OCI-LY1 (cell line): Measurements from ENCODE around the gene PTPRD.

Experiments used
- H2AFZ ChIP-seq: fragments of 200-600 bp; sonication (generic), shearing (Covaris generic); 2 replicates; pipeline ENCODE4 v1.6.0; 2014; ENCODE audit warnings: antibody characterized with exemption, mild to moderate bottlenecking, low read length
- H3F3A ChIP-seq: fragments of 200-600 bp; sonication (generic), shearing (Covaris generic); 2 replicates; pipeline ENCODE4 v1.6.0; 2014; ENCODE audit warnings: mild to moderate bottlenecking, antibody characterized with exemption, low read length, moderate library complexity; ENCODE audit not compliant: insufficient read depth
- H3K27ac ChIP-seq: fragments of 200-600 bp; sonication (generic); 2 replicates; pipeline ENCODE4 v1.5.1; 2014; ENCODE audit warnings: low read length, mixed run types, mild to moderate bottlenecking, low read depth; ENCODE audit not compliant: poor library complexity, severe bottlenecking
- H3K27me3 ChIP-seq: fragments of 200-600 bp; sonication (generic); 2 replicates; pipeline ENCODE4 v1.6.0; 2014; ENCODE audit warnings: antibody characterized with exemption, mild to moderate bottlenecking, low read length, moderate library complexity; ENCODE audit not compliant: insufficient read depth
- H3K36me3 ChIP-seq: fragments of 200-600 bp; sonication (generic); 2 replicates; pipeline ENCODE4 v1.6.1; 2014; ENCODE audit warnings: mild to moderate bottlenecking, antibody characterized with exemption, low read length, moderate library complexity, mixed read lengths; ENCODE audit not compliant: insufficient read depth
- H3K4me1 ChIP-seq: fragments of 200-600 bp; sonication (generic); 2 replicates; pipeline ENCODE4 v1.5.1; 2014; ENCODE audit warnings: mild to moderate bottlenecking, low read length, moderate library complexity; ENCODE audit not compliant: insufficient read depth, severe bottlenecking
- H3K4me2 ChIP-seq: fragments of 200-600 bp; sonication (generic), shearing (Covaris generic); 2 replicates; pipeline ENCODE4 v1.6.1; 2014; ENCODE audit warnings: low read length
- H3K4me3 ChIP-seq: fragments of 200-600 bp; sonication (generic); 2 replicates; pipeline ENCODE4 v1.5.1; 2014; ENCODE audit warnings: low read length, low read depth, mild to moderate bottlenecking, mixed read lengths; ENCODE audit not compliant: poor library complexity, severe bottlenecking
- H3K79me2 ChIP-seq: fragments of 200-600 bp; shearing (Covaris generic); 2 replicates; pipeline ENCODE4 v1.6.1; 2016; ENCODE audit warnings: mixed run types, low read length, mixed read lengths; ENCODE audit not compliant: insufficient read depth
- H3K9ac ChIP-seq: fragments of 200-600 bp; sonication (generic), shearing (Covaris generic); 2 replicates; pipeline ENCODE4 v1.6.1; 2014; ENCODE audit warnings: mild to moderate bottlenecking, low read length, mixed read lengths
- H3K9me2 ChIP-seq: fragments of 200-600 bp; sonication (generic), shearing (Covaris generic); 2 replicates; pipeline ENCODE4 v1.6.1; 2014; ENCODE audit warnings: low read depth, mild to moderate bottlenecking, low read length, mixed read lengths
- H3K9me3 ChIP-seq: fragments of 200-600 bp; shearing (Covaris generic); 2 replicates; pipeline ENCODE4 v1.6.1; 2014; ENCODE audit warnings: low read length, mixed read lengths
- H4K20me1 ChIP-seq: fragments of 200-600 bp; sonication (generic), shearing (Covaris generic); 2 replicates; pipeline ENCODE4 v1.6.0; 2016; ENCODE audit warnings: mild to moderate bottlenecking, low read length; ENCODE audit not compliant: insufficient read depth
- EZH2 ChIP-seq: fragments of 200-600 bp; sonication (generic), shearing (Covaris generic); IDR thresholded peaks from 2 replicates; pipeline ENCODE4 v1.8.0; 2017; ENCODE audit warnings: borderline replicate concordance, mixed run types, mild to moderate bottlenecking, antibody characterized with exemption, low read length, moderate library complexity, mixed read lengths
- TF ChIP-seq, protein P1 (sequence below): fragments of 200-600 bp; sonication (generic), shearing (Covaris generic); IDR thresholded peaks from 2 replicates; pipeline ENCODE4 v1.5.1; 2017; ENCODE audit warnings: mild to moderate bottlenecking, antibody characterized with exemption, low read length, moderate library complexity, mixed read lengths

PTPRD gene

DNA sequence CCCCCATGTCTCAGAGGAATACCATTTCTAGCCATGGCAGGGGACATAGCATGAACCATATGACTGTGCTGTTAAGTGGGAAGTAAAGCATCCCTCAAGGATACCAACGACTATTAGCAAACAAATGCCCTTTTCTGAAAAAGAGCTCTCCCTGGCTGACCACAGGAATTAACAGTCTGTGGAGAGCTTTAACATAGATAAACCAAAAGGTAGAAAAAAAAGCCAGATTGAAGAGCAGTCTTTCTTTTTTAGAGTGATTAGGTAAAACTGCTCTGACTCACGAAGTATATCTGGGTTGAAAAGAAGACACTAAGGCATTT, 2280.5 kb downstream of the PTPRD start:
- no peaks in the 10 kb centered on the region for H3K79me2 ChIP-seq
- no peaks in the 10 kb centered on the region for H4K20me1 ChIP-seq
- H3K9me2 ChIP-seq: no peaks in the 10 kb centered on the region
- H3K4me3 ChIP-seq: no peak overlapping the region
- H3K27ac ChIP-seq: no peak overlapping the region
- no peak overlapping the region for H2AFZ ChIP-seq
- no peak overlapping the region for H3K9ac ChIP-seq
- H3K4me2 ChIP-seq: no peak overlapping the region
- TF ChIP-seq EZH2: no peak
- TF ChIP-seq, protein P1, sequence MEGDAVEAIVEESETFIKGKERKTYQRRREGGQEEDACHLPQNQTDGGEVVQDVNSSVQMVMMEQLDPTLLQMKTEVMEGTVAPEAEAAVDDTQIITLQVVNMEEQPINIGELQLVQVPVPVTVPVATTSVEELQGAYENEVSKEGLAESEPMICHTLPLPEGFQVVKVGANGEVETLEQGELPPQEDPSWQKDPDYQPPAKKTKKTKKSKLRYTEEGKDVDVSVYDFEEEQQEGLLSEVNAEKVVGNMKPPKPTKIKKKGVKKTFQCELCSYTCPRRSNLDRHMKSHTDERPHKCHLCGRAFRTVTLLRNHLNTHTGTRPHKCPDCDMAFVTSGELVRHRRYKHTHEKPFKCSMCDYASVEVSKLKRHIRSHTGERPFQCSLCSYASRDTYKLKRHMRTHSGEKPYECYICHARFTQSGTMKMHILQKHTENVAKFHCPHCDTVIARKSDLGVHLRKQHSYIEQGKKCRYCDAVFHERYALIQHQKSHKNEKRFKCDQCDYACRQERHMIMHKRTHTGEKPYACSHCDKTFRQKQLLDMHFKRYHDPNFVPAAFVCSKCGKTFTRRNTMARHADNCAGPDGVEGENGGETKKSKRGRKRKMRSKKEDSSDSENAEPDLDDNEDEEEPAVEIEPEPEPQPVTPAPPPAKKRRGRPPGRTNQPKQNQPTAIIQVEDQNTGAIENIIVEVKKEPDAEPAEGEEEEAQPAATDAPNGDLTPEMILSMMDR: no peak
- no peaks in the 10 kb centered on the region for H3K36me3 ChIP-seq
- no peaks in the 10 kb centered on the region for H3K9me3 ChIP-seq
- H3K4me1 ChIP-seq: no peaks in the 10 kb centered on the region
- no peaks in the 10 kb centered on the region for H3K27me3 ChIP-seq
- H3F3A ChIP-seq: no peaks in the 10 kb centered on the region

- H3K27me3 ChIP-seq: no peaks in the 10 kb centered on the region
- H3K9me3 ChIP-seq: no peaks in the 10 kb centered on the region
- H3K27ac ChIP-seq: no peak overlapping the region
- H3K36me3 ChIP-seq: no peaks in the 10 kb centered on the region
- no peaks in the 10 kb centered on the region for H4K20me1 ChIP-seq
- no peak overlapping the region for H3K9ac ChIP-seq
- H2AFZ ChIP-seq: no peak overlapping the region
- no peaks in the 10 kb centered on the region for H3K9me2 ChIP-seq
- no peak overlapping the region for H3K4me3 ChIP-seq
- H3F3A ChIP-seq: no peaks in the 10 kb centered on the region
- TF ChIP-seq, protein P1: no peak
- TF ChIP-seq EZH2: no peak
- H3K4me1 ChIP-seq: no peaks in the 10 kb centered on the region
- no peaks in the 10 kb centered on the region for H3K79me2 ChIP-seq
- H3K4me2 ChIP-seq: no peak overlapping the region
Measured at GRCh38 chr9:8331507-8332330, 2281.1 kb downstream of the PTPRD start.

DNA sequence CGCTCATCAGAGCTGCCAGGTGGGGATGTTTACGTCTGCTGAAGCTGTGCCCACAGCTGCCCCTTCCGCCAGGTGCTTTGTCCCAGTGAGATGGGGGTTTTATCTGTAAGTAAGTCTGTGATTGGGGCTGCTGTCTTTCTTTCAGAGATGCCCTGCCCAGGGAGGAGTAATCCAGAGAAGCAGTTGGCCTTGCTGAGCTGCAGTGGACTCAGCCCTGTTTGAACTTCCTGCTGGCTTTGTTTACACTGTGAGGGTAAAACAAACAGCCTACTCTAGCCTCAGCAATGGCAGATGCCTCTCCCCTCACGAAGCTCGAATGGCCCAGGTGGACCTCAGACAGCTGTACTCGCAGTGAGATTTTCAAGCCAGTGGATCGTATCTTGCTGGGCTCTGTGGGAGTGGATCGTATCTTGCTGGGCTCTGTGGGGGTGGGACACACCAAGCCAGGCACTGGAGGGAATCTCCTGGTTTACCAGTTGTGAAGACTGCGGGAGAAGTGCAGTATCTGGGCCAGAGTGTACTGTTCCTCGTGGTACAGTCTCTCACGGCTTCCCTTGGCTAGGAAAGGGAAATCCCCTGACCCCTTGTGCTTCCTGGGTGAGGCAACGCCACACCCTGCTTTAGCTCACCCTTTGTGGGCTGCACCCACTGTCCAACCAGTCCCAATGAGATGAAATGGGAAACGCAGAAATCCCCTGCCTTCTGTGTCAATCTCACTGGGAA, 2283.1 kb downstream of the PTPRD start:
- no peak overlapping the region for H3K4me3 ChIP-seq
- H3K27me3 ChIP-seq: no peaks in the 10 kb centered on the region
- H2AFZ ChIP-seq: no peak overlapping the region
- no peaks in the 10 kb centered on the region for H3K9me2 ChIP-seq
- no peaks in the 10 kb centered on the region for H3K79me2 ChIP-seq
- no peaks in the 10 kb centered on the region for H3K9me3 ChIP-seq
- no peak for TF ChIP-seq EZH2
- TF ChIP-seq, protein P1: no peak
- no peak overlapping the region for H3K27ac ChIP-seq
- H3K4me2 ChIP-seq: no peak overlapping the region
- no peaks in the 10 kb centered on the region for H4K20me1 ChIP-seq
- no peaks in the 10 kb centered on the region for H3K36me3 ChIP-seq
- H3K4me1 ChIP-seq: no peaks in the 10 kb centered on the region
- no peaks in the 10 kb centered on the region for H3F3A ChIP-seq
- H3K9ac ChIP-seq: no peak overlapping the region
